HL-60/S4 treated with retinoic acid at 250 ng/mL for 4 days and 3 days (cell line): ENCODE results near the gene ZNF689.

Experiments
- in situ Hi-C: fragments of 300-500 bp; cut with MboI; formaldehyde crosslinking; loops from 2 replicates; pipeline ENCODE4 v1.7.0; 2022; ENCODE audit warnings: low sequenced_read_pairs

The ZNF689 gene

DNA sequence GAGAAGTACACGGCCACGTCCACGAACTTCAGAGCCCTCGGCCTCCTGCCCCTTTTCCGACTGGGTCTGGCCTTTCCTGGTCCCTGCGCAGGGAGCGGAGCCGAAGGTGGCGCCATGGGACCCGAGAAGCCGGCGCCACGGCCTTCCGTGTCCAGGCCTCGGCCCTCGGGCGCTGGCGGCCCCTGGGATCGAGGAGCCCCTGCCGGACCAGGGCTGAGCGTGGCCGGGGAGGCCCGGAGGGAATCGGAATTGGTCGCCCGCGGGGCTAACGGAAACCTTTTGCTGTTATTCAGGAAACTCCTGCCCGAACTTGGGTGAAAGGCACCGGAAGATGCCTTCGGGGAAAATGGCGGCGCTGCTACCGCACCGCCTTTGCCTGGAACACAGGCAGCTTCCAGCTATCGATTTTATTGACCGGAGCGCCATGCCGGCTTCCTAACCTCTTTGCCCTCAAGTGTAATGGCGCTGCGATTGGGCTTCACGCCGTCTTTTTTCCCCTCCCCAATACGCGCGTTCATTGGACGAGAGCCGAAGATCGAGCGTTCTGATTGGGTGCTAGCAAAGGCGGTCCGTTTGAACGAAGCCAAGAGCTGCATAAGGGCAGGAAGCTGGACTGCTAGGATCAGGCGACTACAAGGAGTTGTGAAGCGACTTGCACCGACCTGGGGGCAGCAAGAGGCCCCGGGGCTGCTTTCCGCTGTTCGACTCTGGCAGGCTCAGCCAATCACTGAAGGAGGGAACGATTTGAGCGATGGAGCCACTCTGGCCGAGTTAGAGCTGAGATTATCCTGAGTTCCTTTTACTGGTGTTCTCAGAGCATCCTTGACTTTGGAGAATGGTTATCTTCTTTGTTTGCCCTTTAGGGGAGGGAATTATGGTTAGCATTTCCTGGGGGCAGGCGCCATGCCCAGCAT, at the start of gene ZNF689:
Gene ZNF689 (minus strand): TSS at position 464 of the 914 bp plus-strand sequence. CDS start 348 bp downstream, at position 116.
- in situ Hi-C loops: loop anchor here (10.0 kb wide), 1 partner anchor 175 kb away; the partner anchor contains the start of gene DCTPP1

- in situ Hi-C loops: no loop called here
Observed at GRCh38 chr16:30658731-30659506, 48.7 kb upstream of the ZNF689 start.

DNA sequence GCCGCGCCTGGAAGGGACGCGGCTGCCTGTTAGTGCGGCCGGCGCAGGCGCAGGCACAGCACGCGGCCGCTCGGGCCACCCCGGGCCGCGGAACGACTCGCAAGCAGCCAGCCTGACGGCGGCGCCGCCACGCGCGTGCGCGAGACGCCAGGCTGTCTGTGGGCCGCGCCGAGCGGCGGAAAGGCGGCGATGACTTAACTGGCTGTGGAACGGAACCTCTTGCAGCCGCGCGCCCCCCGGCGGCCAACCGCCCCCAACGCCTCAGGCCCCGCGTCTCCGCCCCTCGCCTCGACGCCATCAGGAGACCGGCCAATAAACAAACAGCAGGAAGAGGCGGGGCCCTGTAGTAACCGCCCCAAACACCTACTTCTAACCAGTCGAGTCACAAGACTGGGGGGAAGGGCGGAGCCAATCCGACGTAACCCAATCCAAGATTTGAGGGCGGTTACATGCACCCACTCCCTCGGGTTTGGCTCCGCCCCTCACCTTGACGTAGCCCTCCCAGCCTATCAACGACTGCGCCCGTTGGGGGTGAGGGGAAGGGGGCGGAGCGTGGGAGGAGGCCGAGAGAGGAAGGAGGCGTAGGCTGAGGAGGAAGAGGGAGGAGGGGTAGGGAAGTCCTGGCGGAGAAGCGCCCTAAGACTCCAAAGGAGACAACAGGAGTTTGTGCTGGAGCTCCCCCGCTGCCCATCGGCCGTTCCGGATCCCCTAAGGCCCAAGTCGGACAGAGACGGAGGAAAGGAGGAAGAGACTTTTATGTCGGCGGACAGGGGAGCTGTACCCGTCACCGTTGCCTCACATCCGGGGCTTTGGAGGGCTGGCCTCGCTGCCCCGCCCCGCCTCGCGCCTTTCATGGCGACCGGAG, 47.9 kb upstream of the ZNF689 start, which contains the start of gene FBRS:
Gene FBRS (plus strand): TSS at position 566 of the 865 bp plus-strand sequence. CDS start 1,088 bp downstream, outside the sequence.
- in situ Hi-C loops: no loop called here

- in situ Hi-C loops: no loop called here
Observed at GRCh38 chr16:30656974-30657865, 47.0 kb upstream of the ZNF689 start.

DNA sequence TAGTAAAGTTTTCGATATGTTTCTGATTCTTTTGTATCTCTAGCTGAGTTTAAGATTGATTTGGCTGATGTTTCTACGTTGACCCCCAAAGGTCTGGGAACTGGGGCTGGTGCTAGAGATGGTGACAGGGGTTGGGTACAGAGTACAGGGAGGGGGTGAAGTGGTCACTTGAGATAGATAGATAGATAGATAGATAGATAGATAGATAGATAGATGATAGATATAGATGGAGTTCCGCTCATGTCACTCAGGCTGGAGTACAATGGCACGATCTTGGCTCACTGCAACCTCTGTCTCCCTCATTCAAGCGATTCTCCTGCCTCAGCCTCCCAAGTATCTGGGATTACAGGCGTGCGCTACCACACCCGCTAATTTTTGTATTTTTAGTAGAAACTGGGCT, 46.2 kb upstream of the ZNF689 start:
- in situ Hi-C loops: no loop called here

DNA sequence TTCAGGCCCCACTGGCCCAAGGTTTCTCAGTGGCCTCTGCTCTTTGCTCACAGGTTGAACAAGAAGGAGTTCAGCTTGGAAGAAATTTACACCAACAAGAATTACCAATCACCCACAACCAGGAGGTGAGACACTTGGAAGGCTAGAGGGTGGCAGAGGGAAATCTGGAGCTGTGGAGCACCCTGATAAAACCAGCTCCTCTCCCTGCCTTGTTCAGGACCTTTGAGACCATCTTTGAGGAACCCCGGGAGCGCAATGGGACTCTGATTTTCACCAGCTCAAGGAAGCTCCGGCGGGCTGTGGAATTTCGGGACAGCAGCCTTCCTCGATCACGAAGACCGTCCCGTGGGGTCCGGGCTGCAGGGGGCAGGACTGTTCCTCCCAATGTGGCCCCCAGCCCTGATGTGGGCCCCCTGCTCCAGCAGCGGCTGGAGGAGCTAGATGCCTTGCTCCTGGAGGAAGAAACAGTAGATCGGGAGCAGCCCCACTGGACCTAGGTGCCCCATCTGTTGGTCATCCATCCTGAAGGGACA, 45.7 kb upstream of the ZNF689 start:
- in situ Hi-C loops: no loop called here

DNA sequence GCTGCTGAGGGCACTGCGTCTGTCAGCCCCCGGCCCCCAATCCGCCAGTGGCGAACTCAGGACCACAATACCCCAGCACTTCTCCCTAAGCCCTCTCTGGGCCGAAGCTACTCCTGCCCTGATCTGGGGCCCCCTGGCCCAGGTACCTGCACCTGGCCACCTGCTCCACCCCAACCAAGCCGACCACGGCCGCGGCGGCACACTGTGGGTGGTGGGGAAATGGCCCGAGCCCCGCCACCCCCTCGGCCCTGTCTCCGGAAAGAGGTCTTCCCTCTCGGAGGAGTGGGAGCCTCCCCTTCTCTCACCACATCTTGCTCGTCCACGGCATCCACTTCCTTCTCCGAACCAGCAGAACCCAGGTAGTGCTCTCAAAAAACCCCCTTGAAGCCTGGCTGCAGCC, 44.7 kb upstream of the ZNF689 start:
- in situ Hi-C loops: no loop called here

DNA sequence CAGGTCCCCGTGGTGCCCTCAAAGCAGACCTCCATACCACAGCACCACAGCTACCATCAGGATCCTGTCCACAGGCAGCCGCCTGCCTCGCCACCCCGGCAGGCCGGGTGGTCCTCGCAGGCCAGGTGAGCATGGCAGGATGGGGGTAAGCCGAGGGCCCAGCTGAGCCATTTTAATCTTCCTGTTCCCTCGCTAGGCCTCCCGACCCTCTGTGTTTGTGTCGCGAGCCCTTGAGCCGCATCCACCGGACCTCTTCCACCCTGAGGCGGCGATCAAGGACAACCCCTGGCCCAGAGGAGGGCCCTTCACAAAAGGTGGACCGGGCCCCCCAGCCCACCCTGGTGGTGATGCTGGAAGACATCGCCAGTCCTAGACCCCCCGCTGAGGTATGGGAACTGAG, 42.5 kb upstream of the ZNF689 start:
- in situ Hi-C loops: no loop called here

GRCh38 chr16:30652005-30652296, 41.8 kb upstream of the ZNF689 start:
- in situ Hi-C loops: no loop called here

- in situ Hi-C loops: no loop called here
Observed at GRCh38 chr16:30651124-30652004, 41.2 kb upstream of the ZNF689 start.

DNA sequence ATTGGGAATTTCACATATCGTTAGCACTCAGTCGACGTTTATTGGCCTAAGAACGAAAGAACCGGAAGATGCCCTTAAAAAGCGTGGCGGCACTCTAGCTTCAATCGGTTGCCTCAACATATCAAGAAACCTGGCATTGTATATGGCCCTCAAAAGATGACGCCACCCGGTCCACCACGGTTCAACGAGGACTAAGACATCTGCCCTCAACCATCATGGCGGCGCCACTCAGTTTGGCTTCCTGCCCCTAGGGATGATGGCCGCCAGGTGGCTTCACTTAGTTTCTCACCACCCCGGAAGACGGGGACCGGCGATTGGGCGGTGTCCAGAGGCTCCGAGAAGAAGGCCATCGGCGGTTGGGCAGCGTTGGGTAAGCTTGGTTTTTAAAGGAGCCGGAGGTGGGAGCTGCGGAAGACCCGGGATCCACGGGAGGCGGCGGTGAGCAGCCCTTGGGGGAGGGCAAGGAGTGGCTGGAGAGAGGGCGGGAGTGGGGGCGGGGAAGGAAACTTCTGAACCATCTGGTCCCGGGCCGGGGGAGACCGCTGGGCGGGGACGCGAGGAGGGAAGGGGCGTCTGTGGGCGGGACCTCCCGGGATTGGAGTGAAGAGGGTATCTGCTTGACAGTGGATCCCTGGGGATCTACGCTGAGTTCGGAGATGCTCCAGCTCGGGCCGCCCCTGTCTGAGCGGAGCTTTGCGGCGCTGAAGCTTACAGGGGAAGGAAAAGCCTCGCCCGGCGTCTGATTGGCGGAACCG, 40.4 kb upstream of the ZNF689 start, which contains the start of gene PRR14:
Gene PRR14 (plus strand): TSS at position 592 of the 755 bp plus-strand sequence. CDS start 686 bp downstream, outside the sequence.
- in situ Hi-C loops: no loop called here

DNA sequence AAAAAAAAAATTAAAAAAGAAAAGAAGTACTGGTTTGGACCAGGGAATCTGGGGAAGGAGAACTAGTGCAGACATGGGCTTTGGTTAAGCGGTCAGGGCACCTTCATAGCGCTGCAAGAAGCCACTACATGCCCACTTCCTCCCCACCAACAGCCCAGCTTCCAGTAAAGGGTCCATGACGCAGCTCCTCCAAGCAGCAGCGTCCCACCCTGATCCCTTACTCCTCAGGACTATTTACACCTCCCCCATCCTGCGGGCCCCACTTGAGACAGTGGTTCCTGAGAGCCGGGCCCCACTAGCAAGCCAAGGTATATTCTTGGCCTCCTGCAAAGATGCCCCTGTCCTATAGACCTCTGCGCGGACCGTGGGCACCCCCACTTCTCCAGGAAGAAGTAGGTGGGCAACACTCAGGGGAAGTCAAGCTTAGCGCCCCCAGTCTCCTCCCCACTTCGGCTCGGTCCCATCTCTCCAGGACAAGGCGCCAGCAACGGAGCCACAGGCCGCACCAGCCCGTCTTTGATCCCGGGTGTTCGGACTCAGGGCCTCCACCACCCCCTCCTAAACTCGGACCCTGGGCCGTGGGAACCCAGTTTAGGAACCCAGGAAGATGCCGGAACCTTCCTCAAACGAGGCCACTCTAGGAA, 39.7 kb upstream of the ZNF689 start:
- in situ Hi-C loops: no loop called here

DNA sequence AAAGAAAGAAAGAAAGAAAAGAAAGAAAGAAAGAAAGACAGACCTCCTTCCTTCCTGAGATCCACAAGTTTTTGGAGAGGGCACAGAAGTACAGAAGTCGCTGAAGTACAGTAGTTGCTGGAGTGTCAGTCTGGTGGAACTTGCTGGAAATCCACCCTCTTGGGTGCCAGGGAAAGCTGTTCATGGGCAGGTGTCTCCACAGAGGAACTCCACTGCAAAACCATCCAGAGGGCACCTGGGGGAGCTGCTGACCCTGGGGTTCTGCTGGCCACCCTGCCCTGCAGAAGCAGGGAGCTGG, 37.0 kb upstream of the ZNF689 start:
- in situ Hi-C loops: no loop called here

DNA sequence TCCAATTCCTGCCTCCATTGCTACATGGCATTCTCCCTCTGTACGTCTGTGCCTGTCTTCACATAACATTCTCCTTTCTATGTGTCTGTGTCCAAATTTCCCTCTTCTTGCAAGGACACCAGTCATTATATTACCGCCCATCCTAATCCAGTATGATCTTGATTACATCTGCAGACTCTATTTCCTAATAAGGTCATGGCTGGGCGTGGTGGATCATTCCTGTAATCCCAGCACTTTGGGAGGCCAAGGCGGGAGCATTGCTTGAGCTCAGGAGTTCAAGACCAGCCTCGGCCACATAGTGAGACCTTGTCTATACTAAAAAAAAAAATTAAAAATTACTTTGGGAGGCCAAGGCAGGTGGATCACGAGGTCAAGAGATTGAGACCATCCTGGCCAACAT, 35.5 kb upstream of the ZNF689 start:
- in situ Hi-C loops: no loop called here

GRCh38 chr16:30644334-30644830, 34.2 kb upstream of the ZNF689 start:
- in situ Hi-C loops: no loop called here

DNA sequence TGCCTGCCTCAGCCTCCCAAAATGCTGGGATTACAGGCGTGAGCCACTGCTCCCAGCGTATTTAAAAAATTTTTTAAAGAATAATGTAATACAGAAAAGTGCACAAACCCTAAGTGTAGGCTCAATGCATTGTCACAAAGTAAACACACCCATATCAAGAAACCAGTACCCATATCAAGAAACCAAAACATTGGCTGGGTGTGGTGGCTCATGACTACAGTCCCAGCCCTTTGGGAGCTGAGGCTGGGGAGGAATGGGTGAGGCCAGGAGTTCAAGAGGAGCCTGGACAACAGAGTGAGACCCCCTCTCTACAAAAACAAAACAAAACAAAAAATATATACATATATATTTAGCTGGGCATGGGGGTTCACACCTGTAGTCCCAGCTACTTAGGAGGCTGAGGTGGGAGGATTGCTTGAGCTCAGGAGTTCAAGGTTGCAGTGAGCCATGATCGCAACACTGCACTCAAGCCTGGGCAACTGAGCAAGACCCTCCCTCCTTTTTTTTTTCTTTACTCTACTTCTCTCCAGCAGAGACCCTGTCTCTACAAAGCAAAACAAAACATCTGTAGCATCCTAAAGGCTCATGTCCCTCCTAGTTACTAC, 31.3 kb upstream of the ZNF689 start:
- in situ Hi-C loops: no loop called here

DNA sequence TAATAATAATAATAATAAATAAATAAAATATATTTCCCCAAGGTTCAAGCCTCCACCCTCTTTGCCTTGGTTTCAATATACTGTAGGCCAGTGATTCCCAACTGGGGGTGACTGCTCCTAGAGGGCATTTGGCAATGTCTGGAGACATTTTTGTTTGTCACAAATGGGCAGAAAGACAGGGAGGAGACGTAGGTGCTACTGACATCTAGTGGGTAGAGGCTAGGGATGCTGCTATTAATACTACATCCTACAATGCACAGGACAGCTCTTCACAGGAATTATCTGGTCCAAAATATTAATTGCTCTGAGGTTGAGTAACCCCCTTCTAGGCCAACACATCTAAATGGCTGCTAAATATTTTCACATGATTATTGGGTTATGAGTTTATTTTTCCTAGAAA, 27.8 kb upstream of the ZNF689 start:
- in situ Hi-C loops: no loop called here
